Breast epithelium (tissue), 3 donors: ENCODE data around the gene COL18A1.

Experiments
- POLR2A ChIP-seq: fragments of 450-650 bp; IDR thresholded peaks from one replicate; pipeline ENCODE4 v1.6.1; 2016; ENCODE audit warnings: antibody characterized with exemption, mild to moderate bottlenecking, moderate library complexity
- TF ChIP-seq, protein P1 (sequence below), 3 donors: fragments of 450-650 bp; IDR thresholded peaks; one replicate each; pipeline ENCODE4 v1.5.1; 2016 to 2017; ENCODE audit warnings: antibody characterized with exemption in 3 of 3, mild to moderate bottlenecking in 3 of 3, moderate library complexity in 3 of 3

DNA sequence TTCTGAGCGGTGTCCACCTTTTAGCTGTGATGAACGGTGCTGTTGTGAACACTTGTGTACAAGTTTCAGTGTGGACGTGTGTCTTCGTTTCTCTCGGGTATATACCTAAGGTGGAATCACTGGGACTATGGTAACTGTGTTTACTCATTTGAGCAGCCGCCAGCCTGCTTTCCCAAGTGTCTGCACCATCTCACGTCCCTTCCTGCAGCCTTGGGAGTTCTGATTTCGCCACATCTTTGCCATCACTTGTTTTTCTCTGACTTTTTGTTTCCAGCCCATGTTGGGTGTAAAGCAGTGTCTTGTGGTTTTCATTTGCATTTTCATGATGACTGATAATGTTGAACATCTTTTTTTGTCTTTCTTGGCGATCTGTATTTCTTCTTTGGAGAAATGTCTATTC, 40.4 kb downstream of the COL18A1 start:
- TF ChIP-seq, protein P1, sequence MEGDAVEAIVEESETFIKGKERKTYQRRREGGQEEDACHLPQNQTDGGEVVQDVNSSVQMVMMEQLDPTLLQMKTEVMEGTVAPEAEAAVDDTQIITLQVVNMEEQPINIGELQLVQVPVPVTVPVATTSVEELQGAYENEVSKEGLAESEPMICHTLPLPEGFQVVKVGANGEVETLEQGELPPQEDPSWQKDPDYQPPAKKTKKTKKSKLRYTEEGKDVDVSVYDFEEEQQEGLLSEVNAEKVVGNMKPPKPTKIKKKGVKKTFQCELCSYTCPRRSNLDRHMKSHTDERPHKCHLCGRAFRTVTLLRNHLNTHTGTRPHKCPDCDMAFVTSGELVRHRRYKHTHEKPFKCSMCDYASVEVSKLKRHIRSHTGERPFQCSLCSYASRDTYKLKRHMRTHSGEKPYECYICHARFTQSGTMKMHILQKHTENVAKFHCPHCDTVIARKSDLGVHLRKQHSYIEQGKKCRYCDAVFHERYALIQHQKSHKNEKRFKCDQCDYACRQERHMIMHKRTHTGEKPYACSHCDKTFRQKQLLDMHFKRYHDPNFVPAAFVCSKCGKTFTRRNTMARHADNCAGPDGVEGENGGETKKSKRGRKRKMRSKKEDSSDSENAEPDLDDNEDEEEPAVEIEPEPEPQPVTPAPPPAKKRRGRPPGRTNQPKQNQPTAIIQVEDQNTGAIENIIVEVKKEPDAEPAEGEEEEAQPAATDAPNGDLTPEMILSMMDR (IDR thresholded peaks at IDR 0.05), result no peak
- no peak for TF ChIP-seq POLR2A
